H9 (cell line): ENCODE results near the gene EIF1B. TPM values are rescaled to one million over a fixed set of nuclear protein-coding genes. Genes with fewer than 3 reads are reported as not detected.
A peak's percentile ranks its signal among the peaks of the same experiment; 100 is the strongest.

ENCODE experiments used
- DNase-seq: peaks from one replicate; pipeline ENCODE4 v3.0.0-alpha.2; 2017
- H2AFZ ChIP-seq: one replicate; pipeline ENCODE4 v1.6.1; 2013; ENCODE audit warnings: mild to moderate bottlenecking, low read length, control low read depth, moderate library complexity
- H2AK5ac ChIP-seq: 2 replicates; pipeline ENCODE4 v1.6.1; 2013; ENCODE audit warnings: low read length, control low read depth, mixed read lengths; ENCODE audit not compliant: insufficient read length
- H2BK120ac ChIP-seq: one replicate; pipeline ENCODE4 v1.6.1; 2013; ENCODE audit warnings: low read depth, mild to moderate bottlenecking, low read length, control low read depth, inconsistent platforms; ENCODE audit not compliant: poor library complexity, severe bottlenecking
- H2BK12ac ChIP-seq: 2 replicates; pipeline ENCODE4 v1.6.1; 2013; ENCODE audit warnings: low read length, control low read depth, mixed read lengths, low read depth; ENCODE audit not compliant: insufficient read length
- H2BK15ac ChIP-seq: 2 replicates; pipeline ENCODE4 v1.6.1; 2013; ENCODE audit warnings: low read depth, low read length, control low read depth
- H2BK20ac ChIP-seq: one replicate; pipeline ENCODE4 v1.6.1; 2013; ENCODE audit warnings: low read depth, mild to moderate bottlenecking, low read length, control low read depth, inconsistent platforms; ENCODE audit not compliant: poor library complexity, severe bottlenecking
- H2BK5ac ChIP-seq: 2 replicates; pipeline ENCODE4 v1.6.1; 2013; ENCODE audit warnings: low read length, control low read depth, mixed read lengths; ENCODE audit not compliant: insufficient read length
- H3K14ac ChIP-seq: 2 replicates; pipeline ENCODE4 v1.6.1; 2013; ENCODE audit warnings: low read length, control low read depth; ENCODE audit not compliant: insufficient read depth
- H3K18ac ChIP-seq: 2 replicates; pipeline ENCODE4 v1.6.1; 2013; ENCODE audit warnings: low read depth, mild to moderate bottlenecking, mixed read lengths, low read length, control low read depth; ENCODE audit not compliant: insufficient read length
- H3K23ac ChIP-seq: 2 replicates; pipeline ENCODE4 v1.6.1; 2013; ENCODE audit warnings: low read length, control low read depth, mixed read lengths, low read depth; ENCODE audit not compliant: insufficient read length
- H3K23me2 ChIP-seq: 2 replicates; pipeline ENCODE4 v1.6.1; 2013; ENCODE audit warnings: low read depth, mild to moderate bottlenecking, mixed read lengths, low read length, control low read depth; ENCODE audit not compliant: insufficient read length, poor library complexity, severe bottlenecking
- H3K27ac ChIP-seq: 2 replicates; pipeline ENCODE4 v1.5.1; 2013; ENCODE audit warnings: low read length, control low read depth, mixed read lengths, low read depth; ENCODE audit not compliant: insufficient read length
- H3K27me3 ChIP-seq: 2 replicates; pipeline ENCODE4 v1.6.1; 2013; ENCODE audit warnings: low read length, control low read depth, inconsistent platforms; ENCODE audit not compliant: insufficient read depth
- H3K4ac ChIP-seq: 2 replicates; pipeline ENCODE4 v1.6.1; 2013; ENCODE audit warnings: low read depth, mild to moderate bottlenecking, control low read depth, inconsistent platforms, low read length, moderate library complexity
- H3K4me1 ChIP-seq: 2 replicates; pipeline ENCODE4 v1.6.1; 2013; ENCODE audit warnings: low read length, control low read depth, inconsistent platforms; ENCODE audit not compliant: insufficient read depth
- H3K4me2 ChIP-seq: 2 replicates; pipeline ENCODE4 v1.6.1; 2013; ENCODE audit warnings: low read length, control low read depth, mixed read lengths; ENCODE audit not compliant: insufficient read length, insufficient read depth
- H3K56ac ChIP-seq: 2 replicates; pipeline ENCODE4 v1.6.1; 2013; ENCODE audit warnings: low read depth, mild to moderate bottlenecking, mixed read lengths, low read length, control low read depth; ENCODE audit not compliant: insufficient read length
- H3K79me1 ChIP-seq: 2 replicates; pipeline ENCODE4 v1.6.1; 2013; ENCODE audit warnings: low read depth, mild to moderate bottlenecking, moderate library complexity, low read length, control low read depth, inconsistent platforms; ENCODE audit not compliant: insufficient read depth, poor library complexity, severe bottlenecking
- H3K79me2 ChIP-seq: 2 replicates; pipeline ENCODE4 v1.6.1; 2013; ENCODE audit warnings: low read length, control low read depth, inconsistent platforms; ENCODE audit not compliant: insufficient read depth
- H3K9ac ChIP-seq: 2 replicates; pipeline ENCODE4 v1.6.1; 2013; ENCODE audit warnings: low read length, control low read depth, mixed read lengths; ENCODE audit not compliant: insufficient read length; ENCODE audit errors: extremely low read depth
- H3K9me3 ChIP-seq: one replicate; pipeline ENCODE4 v1.6.1; 2013; ENCODE audit warnings: low read depth, low read length, inconsistent platforms; ENCODE audit not compliant: control insufficient read depth
- H3T11ph ChIP-seq: one replicate; pipeline ENCODE4 v1.6.1; 2013; ENCODE audit warnings: mild to moderate bottlenecking, low read length, control low read depth, inconsistent platforms
- H4K20me1 ChIP-seq: one replicate; pipeline ENCODE4 v1.6.1; 2013; ENCODE audit not compliant: control insufficient read depth, insufficient read length, insufficient read depth
- H4K5ac ChIP-seq: 2 replicates; pipeline ENCODE4 v1.6.1; 2013; ENCODE audit warnings: low read depth, mild to moderate bottlenecking, mixed read lengths, low read length, control low read depth; ENCODE audit not compliant: insufficient read length
- H4K8ac ChIP-seq: replicated peaks from 2 replicates; pipeline ENCODE4 v1.6.1; 2013; ENCODE audit warnings: low read length, control low read depth, mixed read lengths, low read depth; ENCODE audit not compliant: insufficient read length
- H4K91ac ChIP-seq: 2 replicates; pipeline ENCODE4 v1.6.1; 2013; ENCODE audit warnings: low read depth, mild to moderate bottlenecking, moderate library complexity, mixed read lengths, low read length, control low read depth; ENCODE audit not compliant: insufficient read length
- H3K27ac Mint-ChIP-seq, 3 experiments: 2 replicates in 2 of 3; 3 replicates in 1 of 3; pipeline ENCODE4 v1.8.0; 2020 to 2021; ENCODE audit warnings: mixed read lengths in 3 of 3, mild to moderate bottlenecking in 1 of 3, moderate library complexity in 1 of 3
- H3K27me3 Mint-ChIP-seq: 2 replicates; pipeline ENCODE4 v1.8.0; 2021; ENCODE audit warnings: low read depth, mild to moderate bottlenecking, moderate library complexity, mixed read lengths
- H3K36me3 Mint-ChIP-seq, 3 experiments: 2 replicates in 2 of 3; 3 replicates in 1 of 3; pipeline ENCODE4 v1.8.0; 2020 to 2021; ENCODE audit warnings: low read depth in 3 of 3, mixed read lengths in 3 of 3; ENCODE audit not compliant: insufficient read depth in 1 of 3
- H3K4me1 Mint-ChIP-seq, 2 experiments: 2 replicates each; pipeline ENCODE4 v1.8.0; 2020; ENCODE audit warnings: mixed read lengths in 2 of 2
- H3K4me3 Mint-ChIP-seq, 2 experiments: 2 replicates in 1 of 2; 3 replicates in 1 of 2; pipeline ENCODE4 v1.8.0; 2020 to 2021; ENCODE audit warnings: mild to moderate bottlenecking in 2 of 2, mixed read lengths in 2 of 2, moderate library complexity in 1 of 2
- H3K9me3 Mint-ChIP-seq, 2 experiments: 2 replicates in 1 of 2; 3 replicates in 1 of 2; pipeline ENCODE4 v1.8.0; 2020; ENCODE audit warnings: mild to moderate bottlenecking in 2 of 2, mixed read lengths in 2 of 2, moderate library complexity in 1 of 2
- CTCF ChIP-seq: fragments of 200-600 bp; sonication (generic); conservative IDR thresholded peaks from 3 replicates; pipeline ENCODE4 v1.8.0; 2021; ENCODE audit warnings: antibody characterized with exemption, mild to moderate bottlenecking
- WGBS: extraction: QIAGEN DNeasy Blood & Tissue Kit; methylation state at CpG from one replicate; pipeline ENCODE4 v1.1.7; 2013; ENCODE audit warnings: missing lambda C conversion rate, low lambda C conversion rate, mixed read lengths; ENCODE audit not compliant: insufficient read length; ENCODE audit errors: extremely low coverage; 5-methylcytosine and 5-hydroxymethylcytosine counted together
- total RNA-seq: library from RNA; stranded (reverse); gene quantifications from 2 replicates; pipeline ENCODE4 v1.2.1, GENCODE V29; 2021

EIF1B gene
- total RNA-seq, 1 experiment from 2014 or later: 133 TPM

GRCh38 chr3:40291471-40291870, 18.0 kb upstream of the EIF1B start:
- no peaks in the 10 kb centered on the region for H3K79me2 ChIP-seq
- no peak overlapping the region for H3K4ac ChIP-seq
- H2BK12ac ChIP-seq: no peak overlapping the region
- H3K9me3 ChIP-seq: no peaks in the 10 kb centered on the region
- Mint-ChIP-seq H3K27ac (peak overlapping the region; percentile 41 to 62 (median 42); a peak in 4 of 7 replicates), H3K36me3 (no peaks in the 10 kb centered on the region), H3K27me3 (no peaks in the 10 kb centered on the region; the same call in 1 of the 2 replicates), H3K4me3 (no peak overlapping the region), H3K4me1 (peaks cover 19 to 38% of the 10 kb centered on the region in 2 experiments), H3K9me3 (no peaks in the 10 kb centered on the region)
- H3T11ph ChIP-seq: no peak overlapping the region
- no peak overlapping the region for H2AK5ac ChIP-seq
- H4K91ac ChIP-seq: no peak overlapping the region
- H3K56ac ChIP-seq: no peak overlapping the region
- H3K18ac ChIP-seq: no peak overlapping the region
- no peak overlapping the region for H3K27ac ChIP-seq
- no peak overlapping the region for H2BK5ac ChIP-seq
- no peaks in the 10 kb centered on the region for H3K23me2 ChIP-seq
- TF ChIP-seq CTCF: no peak
- no CpG with 5 or more reads among the region's 4 CpGs for WGBS
- H3K4me2 ChIP-seq: no peak overlapping the region
- H3K27me3 ChIP-seq: no peaks in the 10 kb centered on the region
- no peak overlapping the region for H2BK15ac ChIP-seq
- no peak overlapping the region for H3K14ac ChIP-seq
- no peak overlapping the region for H4K8ac ChIP-seq
- H2BK120ac ChIP-seq: no peak overlapping the region
- no peak overlapping the region for H3K23ac ChIP-seq
- H3K9ac ChIP-seq: no peak overlapping the region
- H4K5ac ChIP-seq: no peak overlapping the region
- no peak for DNase-seq
- H3K79me1 ChIP-seq: no peaks in the 10 kb centered on the region
- H2AFZ ChIP-seq: no peak overlapping the region
- H3K4me1 ChIP-seq: 0 out of 2 replicates have a peak, but pooled peaks cover 2% of the 10 kb centered on the region
- H4K20me1 ChIP-seq: no peaks in the 10 kb centered on the region
- H2BK20ac ChIP-seq: no peak overlapping the region
